Trophoblast cell (in vitro differentiated cells and primary cell): Measurements from ENCODE around the gene IFT27. TPM values are rescaled to one million over a fixed set of nuclear protein-coding genes. Genes with fewer than 3 reads are reported as not detected.

ENCODE experiments used
- DNase-seq, 2 donors: peaks; one replicate each; pipeline ENCODE4 v3.0.0-alpha.2; 2016
- H2AFZ ChIP-seq: 2 replicates; pipeline ENCODE4 v1.6.1; 2013; ENCODE audit warnings: low read length, moderate library complexity, mild to moderate bottlenecking; ENCODE audit not compliant: insufficient read depth, poor library complexity
- H2AK5ac ChIP-seq: 2 replicates; pipeline ENCODE4 v1.6.1; 2013; ENCODE audit warnings: mild to moderate bottlenecking, low read length
- H2BK120ac ChIP-seq: 2 replicates; pipeline ENCODE4 v1.6.1; 2013; ENCODE audit warnings: low read length, mild to moderate bottlenecking, moderate library complexity; ENCODE audit not compliant: insufficient read depth, poor library complexity
- H2BK12ac ChIP-seq: 2 replicates; pipeline ENCODE4 v1.6.1; 2013; ENCODE audit warnings: mild to moderate bottlenecking, low read length, moderate library complexity
- H2BK5ac ChIP-seq: 2 replicates; pipeline ENCODE4 v1.6.1; 2013; ENCODE audit warnings: low read length, low read depth, moderate library complexity, mild to moderate bottlenecking; ENCODE audit not compliant: poor library complexity
- H3K14ac ChIP-seq: 2 replicates; pipeline ENCODE4 v1.6.1; 2013; ENCODE audit warnings: mild to moderate bottlenecking, low read length
- H3K18ac ChIP-seq: 2 replicates; pipeline ENCODE4 v1.6.1; 2013; ENCODE audit warnings: mild to moderate bottlenecking, low read length
- H3K23ac ChIP-seq: 2 replicates; pipeline ENCODE4 v1.6.1; 2013; ENCODE audit warnings: low read length
- H3K27ac ChIP-seq: 2 replicates; pipeline ENCODE4 v1.5.1; 2013; ENCODE audit warnings: low read depth, mild to moderate bottlenecking, inconsistent platforms, low read length, moderate library complexity
- H3K27me3 ChIP-seq: 2 replicates; pipeline ENCODE4 v1.6.1; 2013; ENCODE audit warnings: inconsistent platforms, mild to moderate bottlenecking, low read length, moderate library complexity; ENCODE audit not compliant: insufficient read depth
- H3K36me3 ChIP-seq, 2 experiments: 1 replicate in 1 of 2; 2 replicates in 1 of 2; pipeline ENCODE4 v1.6.1; 2013; ENCODE audit warnings: low read length in 2 of 2, mild to moderate bottlenecking in 2 of 2, moderate library complexity in 1 of 2; ENCODE audit not compliant: insufficient read depth in 2 of 2, control insufficient read depth in 1 of 2
- H3K4ac ChIP-seq: 2 replicates; pipeline ENCODE4 v1.6.1; 2013; ENCODE audit warnings: low read depth, mild to moderate bottlenecking, low read length, moderate library complexity
- H3K4me1 ChIP-seq, 2 experiments: 1 replicate in 1 of 2; 2 replicates in 1 of 2; pipeline ENCODE4 v1.6.1; 2013; ENCODE audit warnings: low read length in 2 of 2, mild to moderate bottlenecking in 2 of 2, moderate library complexity in 1 of 2; ENCODE audit not compliant: insufficient read depth in 2 of 2, control insufficient read depth in 1 of 2
- H3K4me2 ChIP-seq: 2 replicates; pipeline ENCODE4 v1.6.1; 2013; ENCODE audit warnings: inconsistent platforms, mild to moderate bottlenecking, low read length, moderate library complexity
- H3K4me3 ChIP-seq: 2 replicates; pipeline ENCODE4 v1.5.1; 2013; ENCODE audit warnings: mild to moderate bottlenecking, low read depth, low read length, inconsistent platforms
- H3K79me1 ChIP-seq: one replicate; pipeline ENCODE4 v1.6.1; 2013; ENCODE audit warnings: low read length
- H3K79me2 ChIP-seq: 2 replicates; pipeline ENCODE4 v1.6.1; 2013; ENCODE audit warnings: low read length, mild to moderate bottlenecking; ENCODE audit not compliant: control insufficient read depth, insufficient read depth, poor library complexity
- H3K9ac ChIP-seq: 2 replicates; pipeline ENCODE4 v1.6.1; 2013; ENCODE audit warnings: mild to moderate bottlenecking, low read length
- H3K9me3 ChIP-seq: 2 replicates; pipeline ENCODE4 v1.6.1; 2013; ENCODE audit warnings: low read depth, mild to moderate bottlenecking, control low read depth, inconsistent platforms, low read length; ENCODE audit not compliant: insufficient read depth
- H4K12ac ChIP-seq: 2 replicates; pipeline ENCODE4 v1.6.1; 2013; ENCODE audit warnings: low read depth, mild to moderate bottlenecking, low read length, moderate library complexity
- H4K8ac ChIP-seq: 2 replicates; pipeline ENCODE4 v1.6.1; 2013; ENCODE audit warnings: low read depth, mild to moderate bottlenecking, low read length, moderate library complexity
- H4K91ac ChIP-seq: one replicate; pipeline ENCODE4 v1.6.1; 2013; ENCODE audit warnings: low read depth, mild to moderate bottlenecking, low read length, moderate library complexity
- WGBS: extraction: QIAGEN DNeasy Blood & Tissue Kit; methylation state at CpG from one replicate; pipeline ENCODE4 v1.1.7; 2013; ENCODE audit warnings: missing lambda C conversion rate; ENCODE audit not compliant: insufficient read length, insufficient coverage; ENCODE audit errors: extremely low coverage; 5-methylcytosine and 5-hydroxymethylcytosine counted together
- polyA plus RNA-seq: library from polyadenylated mRNA; stranded (reverse); fragments of 200-250 nt; gene quantifications from 2 replicates; pipeline ENCODE4 v1.2.3, GENCODE V29; 2013

IFT27 gene, protein sequence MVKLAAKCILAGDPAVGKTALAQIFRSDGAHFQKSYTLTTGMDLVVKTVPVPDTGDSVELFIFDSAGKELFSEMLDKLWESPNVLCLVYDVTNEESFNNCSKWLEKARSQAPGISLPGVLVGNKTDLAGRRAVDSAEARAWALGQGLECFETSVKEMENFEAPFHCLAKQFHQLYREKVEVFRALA
- 23.9 and 24.7 TPM in 2 replicates for polyA plus RNA-seq

DNA sequence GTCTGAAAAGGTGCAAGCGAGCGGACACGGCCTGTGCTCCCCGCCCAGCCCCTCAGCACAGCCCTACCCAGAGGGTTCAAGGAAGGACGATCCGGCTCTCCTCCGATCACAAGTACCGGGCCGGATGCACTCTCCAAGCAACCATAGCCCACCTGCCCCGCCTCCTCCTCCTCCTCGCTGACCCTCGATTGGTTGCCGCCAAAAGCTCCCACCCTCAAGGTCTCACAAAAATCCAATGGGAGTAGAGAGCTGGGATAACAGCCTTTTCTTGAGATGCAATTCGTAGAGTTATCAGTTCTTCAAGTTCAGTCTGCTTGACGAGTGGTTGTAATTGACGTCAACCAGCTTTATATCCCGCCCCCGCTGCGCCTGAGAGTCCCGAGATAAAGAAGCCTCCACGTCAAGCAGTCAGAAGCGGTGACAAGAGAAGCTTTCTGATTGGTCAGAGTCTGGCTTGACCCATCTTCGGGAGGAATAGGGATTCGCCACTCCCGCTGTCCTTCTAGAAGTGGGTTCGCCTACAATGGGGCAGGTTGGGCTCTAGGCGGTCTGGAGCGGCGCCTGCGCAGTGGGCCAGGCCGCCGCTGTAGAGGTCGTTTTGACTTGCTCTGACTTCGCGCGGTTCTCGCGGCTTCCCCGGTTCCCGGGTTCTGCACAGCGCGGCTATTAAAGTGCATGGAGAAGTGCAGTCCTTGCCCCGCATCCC, at the start of gene IFT27:
Gene IFT27, minus strand, starts transcription at position 156 of the 706 bp plus-strand sequence. CDS start 412 bp downstream, outside the sequence.
- Histone ChIP-seq H4K12ac (peak within 1 kb of the TSS; percentile 58), H3K4me1 (peaks cover 2 to 4% of the 10 kb centered on the region in 2 experiments), H3K4me2 (peak within 1 kb of the TSS; percentile 68), H3K23ac (no peak within 1 kb of the TSS), H3K79me1 (peaks cover 2% of the 10 kb centered on the region), H2BK5ac (no peak within 1 kb of the TSS), H4K8ac (peak within 1 kb of the TSS; percentile 93), H2BK120ac (peak within 1 kb of the TSS; percentile 15), H3K27ac (no peak within 1 kb of the TSS), H3K4ac (peak within 1 kb of the TSS; percentile 61), H3K36me3 (no peaks in the 10 kb centered on the region), H3K4me3 (peak within 1 kb of the TSS; percentile 92), H3K14ac (peak within 1 kb of the TSS; percentile 88), H2AFZ (peak within 1 kb of the TSS; percentile 95), H2AK5ac (peak within 1 kb of the TSS; percentile 75), H3K27me3 (no peaks in the 10 kb centered on the region), H3K9ac (peak within 1 kb of the TSS; percentile 82), H3K9me3 (peaks cover 7% of the 10 kb centered on the region), H3K79me2 (no peaks in the 10 kb centered on the region), H3K18ac (peak within 1 kb of the TSS; percentile 63), H4K91ac (peak within 1 kb of the TSS; percentile 71), H2BK12ac (no peak within 1 kb of the TSS)
- DNase-seq, result peak; percentile 100
- no CpG with 5 or more reads among the region's 43 CpGs for WGBS

- Histone ChIP-seq H3K9me3 (peaks cover 3% of the 10 kb centered on the region), H3K27me3 (no peaks in the 10 kb centered on the region), H3K9ac (no peak overlapping the region), H3K23ac (no peak overlapping the region), H4K12ac (no peak overlapping the region), H3K4me1 (no peaks in the 10 kb centered on the region), H3K79me1 (no peaks in the 10 kb centered on the region), H3K4me2 (no peak overlapping the region), H3K27ac (no peak overlapping the region), H2BK5ac (no peak overlapping the region), H2BK12ac (no peak overlapping the region), H4K91ac (no peak overlapping the region), H2AFZ (no peak overlapping the region), H3K36me3 (no peaks in the 10 kb centered on the region), H3K4me3 (peak overlapping the region; percentile 55), H4K8ac (no peak overlapping the region), H3K79me2 (no peaks in the 10 kb centered on the region), H3K14ac (no peak overlapping the region), H3K4ac (no peak overlapping the region), H2BK120ac (no peak overlapping the region), H3K18ac (no peak overlapping the region), H2AK5ac (no peak overlapping the region)
- no peak for DNase-seq
- no CpG with 5 or more reads among the region's 2 CpGs for WGBS
Measured at GRCh38 chr22:36824655-36825054, 48.7 kb upstream of the IFT27 start.

DNA sequence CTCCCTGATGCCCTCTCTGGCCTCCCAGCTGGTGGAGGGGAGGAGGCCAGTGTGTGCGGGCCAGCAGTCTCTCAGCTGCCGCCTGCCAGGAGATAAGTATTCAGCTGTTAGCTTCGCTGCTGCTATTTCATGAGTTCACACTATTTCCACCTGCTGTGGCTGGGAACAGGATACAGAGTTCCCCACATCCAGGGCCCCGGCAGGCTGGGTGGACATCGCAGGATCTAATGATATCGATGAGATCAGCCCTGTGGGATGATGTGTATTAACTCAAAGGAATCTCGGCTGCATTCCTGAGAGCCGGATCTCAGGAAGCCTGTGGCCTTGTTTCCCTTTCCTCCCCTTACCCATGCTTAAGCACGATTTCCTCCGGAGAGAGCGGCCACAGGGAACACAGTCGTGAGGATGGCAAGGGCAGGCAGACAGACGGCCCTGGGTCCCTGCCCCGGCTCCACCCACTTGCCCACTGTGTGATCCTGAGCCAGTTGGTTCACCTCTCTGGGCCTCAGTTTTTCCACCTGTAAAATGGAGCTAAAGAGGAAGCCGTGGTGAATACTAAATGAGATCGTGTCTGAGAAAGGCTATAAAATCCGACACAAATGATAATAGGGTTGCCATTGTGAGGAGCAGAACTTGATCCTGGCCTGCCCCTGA, 47.4 kb upstream of the IFT27 start:
- Histone ChIP-seq H2AK5ac (no peak overlapping the region), H3K79me1 (no peaks in the 10 kb centered on the region), H4K8ac (no peak overlapping the region), H3K79me2 (no peaks in the 10 kb centered on the region), H2AFZ (no peak overlapping the region), H4K12ac (no peak overlapping the region), H3K4me1 (peaks cover 0 to 4% of the 10 kb centered on the region in 2 experiments), H2BK120ac (no peak overlapping the region), H3K18ac (no peak overlapping the region), H4K91ac (no peak overlapping the region), H3K4me2 (no peak overlapping the region), H3K36me3 (no peaks in the 10 kb centered on the region), H3K4me3 (no peak overlapping the region), H2BK12ac (no peak overlapping the region), H3K27me3 (no peaks in the 10 kb centered on the region), H3K9me3 (peaks cover 4% of the 10 kb centered on the region), H3K23ac (no peak overlapping the region), H3K27ac (no peak overlapping the region), H3K4ac (no peak overlapping the region), H3K9ac (no peak overlapping the region), H3K14ac (no peak overlapping the region), H2BK5ac (no peak overlapping the region)
- no peak for DNase-seq
- no CpG with 5 or more reads among the region's 17 CpGs for WGBS

- Histone ChIP-seq H3K4me3 (no peak overlapping the region), H3K4ac (no peak overlapping the region), H2BK5ac (no peak overlapping the region), H3K4me2 (no peak overlapping the region), H2BK120ac (no peak overlapping the region), H3K4me1 (peaks cover 0 to 4% of the 10 kb centered on the region in 2 experiments), H3K9me3 (peaks cover 7% of the 10 kb centered on the region), H3K79me2 (no peaks in the 10 kb centered on the region), H3K79me1 (no peaks in the 10 kb centered on the region), H3K27ac (no peak overlapping the region), H3K36me3 (no peaks in the 10 kb centered on the region), H3K18ac (no peak overlapping the region), H3K14ac (no peak overlapping the region), H2AFZ (no peak overlapping the region), H4K12ac (no peak overlapping the region), H3K23ac (no peak overlapping the region), H3K9ac (no peak overlapping the region), H4K91ac (no peak overlapping the region), H2AK5ac (no peak overlapping the region), H3K27me3 (peaks cover 7% of the 10 kb centered on the region), H4K8ac (no peak overlapping the region), H2BK12ac (no peak overlapping the region)
- WGBS, result no CpG with 5 or more reads among the region's 6 CpGs
- no peak for DNase-seq
Measured at GRCh38 chr22:36822581-36822980, 46.7 kb upstream of the IFT27 start.
